HepG2 (cell line): Measurements from ENCODE around the gene SLA2. TPM values are rescaled to one million over a fixed set of nuclear protein-coding genes. Genes with fewer than 3 reads are reported as not detected.

ENCODE experiments used
- FOXJ3 ChIP-seq: sonication (generic); formaldehyde crosslinking; IDR thresholded peaks from 2 replicates; pipeline ENCODE4 v1.4.0; 2020; ENCODE audit warnings: missing genetic modification reagents, mild to moderate bottlenecking, borderline replicate concordance
- GABPB1 ChIP-seq: IDR thresholded peaks from 2 replicates; pipeline ENCODE4 v1.6.1; 2016; ENCODE audit warnings: mild to moderate bottlenecking, missing genetic modification reagents, moderate library complexity, missing compliant biosample characterization
- KMT2B ChIP-seq: IDR thresholded peaks from 2 replicates; pipeline ENCODE4 v1.6.1; 2016; ENCODE audit warnings: missing genetic modification reagents, missing compliant biosample characterization
- MAFG ChIP-seq: sonication (generic); formaldehyde crosslinking; IDR thresholded peaks from 2 replicates; pipeline ENCODE4 v1.5.1; 2020; ENCODE audit warnings: mild to moderate bottlenecking, missing genetic modification reagents
- MLLT10 ChIP-seq: sonication (generic); formaldehyde crosslinking; IDR thresholded peaks from 2 replicates; pipeline ENCODE4 v1.4.0; 2020; ENCODE audit warnings: missing genetic modification reagents
- PLRG1 ChIP-seq: fragments of 450-650 bp; conservative IDR thresholded peaks from 2 replicates; pipeline ENCODE4 v1.6.1; 2016
- POLR2A ChIP-seq, 2 experiments: IDR thresholded peaks; 2 replicates each; pipeline ENCODE4 v1.6.1; 2011; ENCODE audit warnings: low read depth in 2 of 2, low read length in 2 of 2, mild to moderate bottlenecking in 1 of 2, moderate library complexity in 1 of 2; ENCODE audit not compliant: insufficient read depth in 1 of 2
- RBAK ChIP-seq: sonication (generic); formaldehyde crosslinking; IDR thresholded peaks from 2 replicates; pipeline ENCODE4 v1.5.1; 2020; ENCODE audit warnings: mild to moderate bottlenecking, missing genetic modification reagents
- REXO4 ChIP-seq: sonication (generic); formaldehyde crosslinking; IDR thresholded peaks from 2 replicates; pipeline ENCODE4 v1.8.0; 2022; ENCODE audit warnings: missing genetic modification reagents, mild to moderate bottlenecking, borderline replicate concordance
- SMAD9 ChIP-seq: sonication (generic); formaldehyde crosslinking; IDR thresholded peaks from 2 replicates; pipeline ENCODE4 v1.5.1; 2020; ENCODE audit warnings: mild to moderate bottlenecking, missing genetic modification reagents
- TEAD3 ChIP-seq: optimal IDR thresholded peaks from 2 replicates; pipeline ENCODE3; 2016; ENCODE audit warnings: borderline replicate concordance
- TP53 ChIP-seq: sonication (generic); formaldehyde crosslinking; conservative IDR thresholded peaks from 2 replicates; pipeline ENCODE4 v1.4.0; 2020; ENCODE audit warnings: missing genetic modification reagents
- YEATS2 ChIP-seq: sonication (generic); formaldehyde crosslinking; IDR thresholded peaks from 2 replicates; pipeline ENCODE4 v1.4.0; 2020; ENCODE audit warnings: missing genetic modification reagents, borderline replicate concordance
- ZNF234 ChIP-seq: sonication (generic); formaldehyde crosslinking; conservative IDR thresholded peaks from 2 replicates; pipeline ENCODE4 v1.5.1; 2020; ENCODE audit warnings: mild to moderate bottlenecking, missing genetic modification reagents
- ZNF329 ChIP-seq: sonication (generic); formaldehyde crosslinking; IDR thresholded peaks from 2 replicates; pipeline ENCODE4 v1.9.0; 2021; ENCODE audit warnings: low read depth, mild to moderate bottlenecking, missing genetic modification reagents
- ZNF33A ChIP-seq: sonication (generic); formaldehyde crosslinking; IDR thresholded peaks from 2 replicates; pipeline ENCODE4 v1.5.1; 2020; ENCODE audit warnings: missing genetic modification reagents, mild to moderate bottlenecking, moderate library complexity, borderline replicate concordance
- ZNF567 ChIP-seq: sonication (generic); formaldehyde crosslinking; IDR thresholded peaks from 2 replicates; pipeline ENCODE4 v1.8.1; 2023; ENCODE audit warnings: mild to moderate bottlenecking, missing genetic modification reagents, borderline replicate concordance
- ZSCAN21 ChIP-seq: sonication (generic); formaldehyde crosslinking; IDR thresholded peaks from 2 replicates; pipeline ENCODE4 v1.8.0; 2022; ENCODE audit warnings: mild to moderate bottlenecking, missing genetic modification reagents, moderate library complexity, borderline replicate concordance
- polyA plus RNA-seq, 8 experiments: library from polyadenylated mRNA; depleted of rRNA in 3 of 8; stranded (reverse) in 7 of 8; unstranded in 1 of 8; fragments of >200 nt; fragmentation: Illumina TruSeq in 4 of 8; extraction: Trizol in 4 of 8; gene quantifications; 2 replicates each; pipeline versions ENCODE4 v1.2.1 to v1.2.3, GENCODE V29; 2011 to 2016; ENCODE audit warnings: low read depth in 4 of 8, missing spikeins in 1 of 8, mixed read lengths in 1 of 8; ENCODE audit not compliant: insufficient read depth in 1 of 8
- total RNA-seq, 5 experiments: library from RNA; depleted of rRNA; stranded (reverse); fragments of >200 nt; fragmentation: Illumina TruSeq; extraction: Trizol; gene quantifications; 2 replicates each; pipeline ENCODE4 v1.2.3, GENCODE V29; 2016; ENCODE audit warnings: low read depth in 1 of 5
- TF ChIP-seq, protein P1 (sequence below): sonication (generic); formaldehyde crosslinking; IDR thresholded peaks from 2 replicates; pipeline ENCODE4 v1.5.0; 2020; ENCODE audit warnings: mild to moderate bottlenecking, missing genetic modification reagents, borderline replicate concordance
- TF ChIP-seq, protein P2 (sequence below): sonication (generic); formaldehyde crosslinking; IDR thresholded peaks from 2 replicates; pipeline ENCODE4 v1.4.0; 2020; ENCODE audit warnings: mild to moderate bottlenecking, low read depth, missing genetic modification reagents
- TF ChIP-seq, protein P3 (sequence below): sonication (generic); formaldehyde crosslinking; conservative IDR thresholded peaks from 2 replicates; pipeline ENCODE4 v1.4.0; 2020; ENCODE audit warnings: missing genetic modification reagents
- TF ChIP-seq, protein P4 (sequence below): sonication (generic); formaldehyde crosslinking; IDR thresholded peaks from 2 replicates; pipeline ENCODE4 v1.4.0; 2020; ENCODE audit warnings: mild to moderate bottlenecking, low read depth, missing genetic modification reagents
- TF ChIP-seq, protein P5 (sequence below): sonication (generic); IDR thresholded peaks from 2 replicates; pipeline ENCODE4 v1.6.1; 2016; ENCODE audit warnings: low read depth, borderline replicate concordance

SLA2 gene
- total and polyA plus RNA-seq, 2 of the 13 experiments (the other 11 are each of a cell fraction or from before 2014, with no cell fraction given): 1.6 to 3.6 TPM

DNA sequence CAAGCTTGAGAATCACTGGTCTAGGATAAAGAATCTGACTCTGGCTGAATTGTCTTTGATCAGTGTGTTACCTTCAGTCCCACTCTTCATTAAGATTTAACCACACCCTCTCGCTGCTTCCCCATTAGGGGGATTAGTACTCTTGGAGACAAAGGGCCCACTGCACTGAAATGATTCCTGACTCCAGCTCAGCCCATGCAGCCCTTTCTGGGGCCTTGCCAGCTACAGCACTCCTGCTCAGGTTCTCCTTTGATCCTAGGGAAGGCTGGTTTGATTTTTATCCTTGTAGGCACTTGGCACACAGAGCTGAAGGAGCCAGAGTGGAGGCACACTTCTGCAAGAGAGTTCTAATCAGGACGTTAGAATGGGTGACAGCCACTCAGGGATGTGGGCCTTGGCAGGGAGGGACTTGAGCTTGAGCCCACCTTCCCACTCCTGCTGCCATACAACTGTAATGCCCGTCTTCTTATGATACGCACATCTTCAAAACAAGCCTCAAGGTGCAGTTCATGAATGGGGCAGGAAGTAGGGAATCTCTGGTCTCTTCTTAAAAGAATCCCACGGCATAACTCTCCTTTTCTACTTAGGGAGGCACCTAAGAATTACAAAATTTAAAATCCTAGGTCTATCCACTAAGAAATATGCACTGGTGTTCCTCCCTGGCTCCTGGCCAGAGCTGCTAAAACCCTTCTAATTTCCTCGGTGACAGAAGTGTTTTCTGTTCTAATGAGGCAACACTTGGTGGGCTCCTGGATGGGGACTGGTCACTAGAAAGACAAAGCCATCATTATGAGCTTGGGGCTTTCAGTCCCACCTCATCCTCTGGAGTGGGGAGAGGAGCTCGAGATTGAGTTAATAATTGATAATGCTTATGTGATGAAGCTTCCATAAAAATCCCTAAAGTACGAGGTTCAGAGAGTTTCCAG lies 1.5 kb upstream of the SLA2 start (continued):
- TF ChIP-seq PLRG1 (no peak), POLR2A (IDR thresholded peaks at IDR 0.05; ENCODE audit: insufficient read depth in 1 of 2, low read depth in 2 of 2, low read length in 2 of 2) (no peak), YEATS2 (CRISPR knock-in tag) (no peak), FOXJ3 (peak; percentile 53; the same call in 1 of the 2 replicates), ZNF234 (CRISPR knock-in tag) (no peak), KMT2B (no peak; the same call in 1 of the 2 replicates), RBAK (CRISPR knock-in tag) (no peak), TEAD3 (CRISPR knock-in tag) (no peak), ZNF33A (no peak), SMAD9 (CRISPR knock-in tag) (no peak), MLLT10 (no peak), GABPB1 (no peak), ZNF329 (CRISPR knock-in tag) (no peak), MAFG (no peak), ZNF567 (no peak), TP53 (CRISPR knock-in tag) (no peak), REXO4 (CRISPR knock-in tag) (no peak), ZSCAN21 (CRISPR knock-in tag) (no peak)
- TF ChIP-seq, protein P1, sequence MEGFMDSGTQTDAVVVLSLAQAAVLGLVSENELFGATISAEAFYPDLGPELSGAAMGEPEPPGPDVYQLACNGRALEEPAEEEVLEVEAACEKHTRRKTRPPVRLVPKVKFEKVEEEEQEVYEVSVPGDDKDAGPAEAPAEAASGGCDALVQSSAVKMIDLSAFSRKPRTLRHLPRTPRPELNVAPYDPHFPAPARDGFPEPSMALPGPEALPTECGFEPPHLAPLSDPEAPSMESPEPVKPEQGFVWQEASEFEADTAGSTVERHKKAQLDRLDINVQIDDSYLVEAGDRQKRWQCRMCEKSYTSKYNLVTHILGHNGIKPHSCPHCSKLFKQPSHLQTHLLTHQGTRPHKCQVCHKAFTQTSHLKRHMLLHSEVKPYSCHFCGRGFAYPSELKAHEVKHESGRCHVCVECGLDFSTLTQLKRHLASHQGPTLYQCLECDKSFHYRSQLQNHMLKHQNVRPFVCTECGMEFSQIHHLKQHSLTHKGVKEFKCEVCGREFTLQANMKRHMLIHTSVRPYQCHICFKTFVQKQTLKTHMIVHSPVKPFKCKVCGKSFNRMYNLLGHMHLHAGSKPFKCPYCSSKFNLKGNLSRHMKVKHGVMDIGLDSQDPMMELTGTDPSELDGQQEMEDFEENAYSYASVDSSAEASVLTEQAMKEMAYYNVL (CRISPR knock-in tag): no peak
- TF ChIP-seq, protein P2, sequence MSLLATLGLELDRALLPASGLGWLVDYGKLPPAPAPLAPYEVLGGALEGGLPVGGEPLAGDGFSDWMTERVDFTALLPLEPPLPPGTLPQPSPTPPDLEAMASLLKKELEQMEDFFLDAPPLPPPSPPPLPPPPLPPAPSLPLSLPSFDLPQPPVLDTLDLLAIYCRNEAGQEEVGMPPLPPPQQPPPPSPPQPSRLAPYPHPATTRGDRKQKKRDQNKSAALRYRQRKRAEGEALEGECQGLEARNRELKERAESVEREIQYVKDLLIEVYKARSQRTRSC: no peak
- TF ChIP-seq, protein P3, sequence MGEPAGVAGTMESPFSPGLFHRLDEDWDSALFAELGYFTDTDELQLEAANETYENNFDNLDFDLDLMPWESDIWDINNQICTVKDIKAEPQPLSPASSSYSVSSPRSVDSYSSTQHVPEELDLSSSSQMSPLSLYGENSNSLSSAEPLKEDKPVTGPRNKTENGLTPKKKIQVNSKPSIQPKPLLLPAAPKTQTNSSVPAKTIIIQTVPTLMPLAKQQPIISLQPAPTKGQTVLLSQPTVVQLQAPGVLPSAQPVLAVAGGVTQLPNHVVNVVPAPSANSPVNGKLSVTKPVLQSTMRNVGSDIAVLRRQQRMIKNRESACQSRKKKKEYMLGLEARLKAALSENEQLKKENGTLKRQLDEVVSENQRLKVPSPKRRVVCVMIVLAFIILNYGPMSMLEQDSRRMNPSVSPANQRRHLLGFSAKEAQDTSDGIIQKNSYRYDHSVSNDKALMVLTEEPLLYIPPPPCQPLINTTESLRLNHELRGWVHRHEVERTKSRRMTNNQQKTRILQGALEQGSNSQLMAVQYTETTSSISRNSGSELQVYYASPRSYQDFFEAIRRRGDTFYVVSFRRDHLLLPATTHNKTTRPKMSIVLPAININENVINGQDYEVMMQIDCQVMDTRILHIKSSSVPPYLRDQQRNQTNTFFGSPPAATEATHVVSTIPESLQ (CRISPR knock-in tag): no peak
- TF ChIP-seq, protein P4, sequence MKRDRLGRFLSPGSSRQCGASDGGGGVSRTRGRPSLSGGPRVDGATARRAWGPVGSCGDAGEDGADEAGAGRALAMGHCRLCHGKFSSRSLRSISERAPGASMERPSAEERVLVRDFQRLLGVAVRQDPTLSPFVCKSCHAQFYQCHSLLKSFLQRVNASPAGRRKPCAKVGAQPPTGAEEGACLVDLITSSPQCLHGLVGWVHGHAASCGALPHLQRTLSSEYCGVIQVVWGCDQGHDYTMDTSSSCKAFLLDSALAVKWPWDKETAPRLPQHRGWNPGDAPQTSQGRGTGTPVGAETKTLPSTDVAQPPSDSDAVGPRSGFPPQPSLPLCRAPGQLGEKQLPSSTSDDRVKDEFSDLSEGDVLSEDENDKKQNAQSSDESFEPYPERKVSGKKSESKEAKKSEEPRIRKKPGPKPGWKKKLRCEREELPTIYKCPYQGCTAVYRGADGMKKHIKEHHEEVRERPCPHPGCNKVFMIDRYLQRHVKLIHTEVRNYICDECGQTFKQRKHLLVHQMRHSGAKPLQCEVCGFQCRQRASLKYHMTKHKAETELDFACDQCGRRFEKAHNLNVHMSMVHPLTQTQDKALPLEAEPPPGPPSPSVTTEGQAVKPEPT (CRISPR knock-in tag): no peak
- TF ChIP-seq, protein P5, sequence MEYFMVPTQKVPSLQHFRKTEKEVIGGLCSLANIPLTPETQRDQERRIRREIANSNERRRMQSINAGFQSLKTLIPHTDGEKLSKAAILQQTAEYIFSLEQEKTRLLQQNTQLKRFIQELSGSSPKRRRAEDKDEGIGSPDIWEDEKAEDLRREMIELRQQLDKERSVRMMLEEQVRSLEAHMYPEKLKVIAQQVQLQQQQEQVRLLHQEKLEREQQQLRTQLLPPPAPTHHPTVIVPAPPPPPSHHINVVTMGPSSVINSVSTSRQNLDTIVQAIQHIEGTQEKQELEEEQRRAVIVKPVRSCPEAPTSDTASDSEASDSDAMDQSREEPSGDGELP: no peak
